ENCODE data around the gene OTUB2.

- TF ChIP-seq CTCF (IDR thresholded peaks at IDR 0.05) = no peak
- TF ChIP-seq POLR2A (IDR thresholded peaks at IDR 0.05) = no peak
- no peak for TF ChIP-seq EP300 (IDR thresholded peaks at IDR 0.05)
These were observed 36.3 kb downstream of the OTUB2 start for GRCh38 chr14:94062344-94062940.
